Measurements from ENCODE around the gene ACTBL2.

GRCh38 chr5:57476601-57477056, 6.0 kb downstream of the ACTBL2 start:
- TF ChIP-seq CTCF (conservative IDR thresholded peaks at IDR 0.05 in 1 of 2, IDR thresholded peaks at IDR 0.05 in 1 of 2; ENCODE audit: low read depth in 1 of 2, low read length in 2 of 2) (no peak), EZH2 (IDR thresholded peaks at IDR 0.05; ENCODE audit: low read length, missing control alignments) (no peak)

Data from fibroblast of lung (primary cell).